Endothelial cell of umbilical vein (primary cell): ENCODE results near the gene FUT3. TPM values are rescaled to one million over a fixed set of nuclear protein-coding genes. Genes with fewer than 3 reads are reported as not detected.

Experiments used
- BruUV-seq: library from RNA; stranded (reverse); fragments of 400-500 nt; replicated peaks from 2 replicates; lab custom pipeline; 2021; lab: Mats Ljungman, UMichigan
- CTCF ChIA-PET: fragments of 300-600, 350-600 bp; sonication (Branson Sonifier 250); formaldehyde crosslinking; loops from one replicate; lab custom pipeline; 2021; ENCODE audit warnings: antibody characterized with exemption, inconsistent platforms; lab: Charles Lee
- POLR2A ChIA-PET: fragments of 300-600, 350-600 bp; sonication (Branson Sonifier 250); formaldehyde crosslinking; loops from one replicate; lab custom pipeline; 2021; ENCODE audit warnings: antibody characterized with exemption, inconsistent platforms; lab: Charles Lee
- DNase-seq: peaks from one replicate; pipeline ENCODE4 v3.0.0-alpha.2; 2011; ENCODE audit warnings: low read depth, low spot score
- FAIRE-seq: peaks from 2 replicates; lab custom pipeline; 2011; peaks lifted over from hg19 to GRCh38; lab: Jason Lieb, UNC
- H2AFZ ChIP-seq: 2 replicates; pipeline ENCODE4 v1.6.0; 2012; ENCODE audit warnings: low read depth, low read length, control low read depth, inconsistent platforms
- H3K27ac ChIP-seq: 2 replicates; pipeline ENCODE4 v1.5.1; 2011; ENCODE audit warnings: low read depth, mild to moderate bottlenecking, control low read depth, low read length, moderate library complexity; ENCODE audit not compliant: insufficient read depth
- H3K27me3 ChIP-seq, 2 experiments: 2 replicates each; pipeline versions ENCODE4 v1.6.0 to v1.6.1; 2011; ENCODE audit warnings: low read length in 2 of 2, mixed read lengths in 1 of 2; ENCODE audit not compliant: control insufficient read depth in 2 of 2, insufficient read depth in 2 of 2
- H3K36me3 ChIP-seq, 2 experiments: 2 replicates in 1 of 2; 3 replicates in 1 of 2; pipeline ENCODE4 v1.5.1; 2011; ENCODE audit warnings: low read length in 2 of 2, mild to moderate bottlenecking in 1 of 2, moderate library complexity in 1 of 2; ENCODE audit not compliant: control insufficient read depth in 2 of 2, insufficient read depth in 2 of 2; ENCODE audit errors: extremely low read depth in 1 of 2
- H3K4me1 ChIP-seq: 3 replicates; pipeline ENCODE4 v1.5.1; 2011; ENCODE audit warnings: mild to moderate bottlenecking, low read length; ENCODE audit not compliant: control insufficient read depth, insufficient read depth; ENCODE audit errors: extremely low read depth
- H3K4me2 ChIP-seq: 2 replicates; pipeline ENCODE4 v1.6.1; 2011; ENCODE audit warnings: low read length, control low read depth, mixed read lengths; ENCODE audit not compliant: insufficient read depth
- H3K4me3 ChIP-seq, 3 experiments: fragments of 200-600 bp in 1 of 3; sonication (generic), shearing (Covaris generic) in 1 of 3; replicated peaks in 1 of 3; 2 replicates each; pipeline ENCODE4 v1.5.1; 2011 to 2016; ENCODE audit warnings: control low read depth in 3 of 3, low read length in 3 of 3, mild to moderate bottlenecking in 2 of 3, inconsistent platforms in 1 of 3, low read depth in 1 of 3, moderate library complexity in 1 of 3; ENCODE audit not compliant: insufficient read depth in 1 of 3
- H3K79me2 ChIP-seq: 2 replicates; pipeline ENCODE4 v1.6.0; 2012; ENCODE audit warnings: low read length, inconsistent platforms; ENCODE audit not compliant: control insufficient read depth, insufficient read depth
- H3K9ac ChIP-seq: replicated peaks from 2 replicates; pipeline ENCODE3; 2011; ENCODE audit warnings: low read length, control low read depth; ENCODE audit not compliant: insufficient read depth; ENCODE audit errors: extremely low read depth
- H3K9me1 ChIP-seq: replicated peaks from 3 replicates; pipeline ENCODE4 v1.6.0; 2011; ENCODE audit warnings: mild to moderate bottlenecking, low read length; ENCODE audit not compliant: control insufficient read depth, insufficient read depth; ENCODE audit errors: extremely low read depth
- H3K9me3 ChIP-seq: replicated peaks from 2 replicates; pipeline ENCODE4 v1.5.1; 2012; ENCODE audit warnings: low read length, inconsistent platforms; ENCODE audit not compliant: control insufficient read depth, insufficient read depth
- H4K20me1 ChIP-seq: replicated peaks from 2 replicates; pipeline ENCODE3; 2011; ENCODE audit warnings: mild to moderate bottlenecking, low read length; ENCODE audit not compliant: control insufficient read depth, insufficient read depth; ENCODE audit errors: extremely low read depth
- EZH2 ChIP-seq: IDR thresholded peaks from 2 replicates; pipeline ENCODE4 v1.6.1; 2012; ENCODE audit warnings: borderline replicate concordance, low read depth, mild to moderate bottlenecking, moderate library complexity, low read length, inconsistent platforms; ENCODE audit not compliant: severe bottlenecking
- FOS ChIP-seq: IDR thresholded peaks from 2 replicates; pipeline ENCODE4 v1.6.1; 2011; ENCODE audit warnings: mild to moderate bottlenecking, low read length, moderate library complexity, borderline replicate concordance; ENCODE audit not compliant: insufficient read depth
- GATA2 ChIP-seq: IDR thresholded peaks from 2 replicates; pipeline ENCODE4 v1.7.0; 2011; ENCODE audit warnings: low read depth, mild to moderate bottlenecking, moderate library complexity, mixed read lengths, low read length; ENCODE audit not compliant: insufficient read length, insufficient read depth
- JUN ChIP-seq: IDR thresholded peaks from 2 replicates; pipeline ENCODE4 v1.6.1; 2011; ENCODE audit warnings: borderline replicate concordance, low read depth; ENCODE audit not compliant: insufficient read length, insufficient read depth
- MYC ChIP-seq: IDR thresholded peaks from one replicate; pipeline ENCODE4 v1.6.1; 2011; ENCODE audit warnings: mild to moderate bottlenecking, low read depth, low read length
- POLR2A ChIP-seq: IDR thresholded peaks from 2 replicates; pipeline ENCODE4 v1.6.1; 2012; ENCODE audit warnings: low read depth, mild to moderate bottlenecking, control low read depth, low read length
- POLR2AphosphoS5 ChIP-seq: IDR thresholded peaks from 2 replicates; pipeline ENCODE4 v1.6.1; 2012; ENCODE audit warnings: low read depth, mild to moderate bottlenecking, control low read depth, low read length, moderate library complexity; ENCODE audit not compliant: insufficient read depth
- dilution Hi-C: fragments of 300-500 bp; cut with MboI; formaldehyde crosslinking; loops from one replicate; pipeline ENCODE4 v1.15.0; 2019; ENCODE audit warnings: low sequenced_read_pairs; ENCODE audit not compliant: extremely low pct_ligation_motif_present
- intact Hi-C: fragments of 100-400 bp; cut with micrococcal nuclease; formaldehyde crosslinking; loops from one replicate; pipeline ENCODE4 v1.10.0; 2022
- polyA plus RNA-seq, 4 experiments: library from polyadenylated mRNA; depleted of rRNA in 3 of 4; stranded (reverse) in 3 of 4; unstranded in 1 of 4; fragments of >200 nt; gene quantifications; 2 replicates each; pipeline versions ENCODE4 v1.2.1 to v1.2.3, GENCODE V29; 2011 to 2012; ENCODE audit warnings: missing spikeins in 1 of 4
- total RNA-seq: library from RNA; stranded (reverse); gene quantifications from 2 replicates; pipeline ENCODE4 v1.2.3, GENCODE V29; 2021
- TF ChIP-seq, protein P1 (sequence below), 2 donors: IDR thresholded peaks; 1 replicate in 1 of 2; 2 replicates in 1 of 2; pipeline ENCODE4 v1.5.1; 2011; ENCODE audit warnings: low read length in 2 of 2, mild to moderate bottlenecking in 2 of 2, moderate library complexity in 2 of 2, control low read depth in 1 of 2, inconsistent platforms in 1 of 2, low read depth in 1 of 2; ENCODE audit not compliant: insufficient read depth in 1 of 2; ENCODE audit errors: extremely low read depth in 1 of 2
- TF ChIP-seq, protein P2 (sequence below): IDR thresholded peaks from 2 replicates; pipeline ENCODE4 v1.6.1; 2011; ENCODE audit not compliant: insufficient read depth, insufficient read length

FUT3 gene
- total and polyA plus RNA-seq, 2 donors (not counting 3 experiments of a cell fraction or from before 2014, with no cell fraction given) = not detected

DNA sequence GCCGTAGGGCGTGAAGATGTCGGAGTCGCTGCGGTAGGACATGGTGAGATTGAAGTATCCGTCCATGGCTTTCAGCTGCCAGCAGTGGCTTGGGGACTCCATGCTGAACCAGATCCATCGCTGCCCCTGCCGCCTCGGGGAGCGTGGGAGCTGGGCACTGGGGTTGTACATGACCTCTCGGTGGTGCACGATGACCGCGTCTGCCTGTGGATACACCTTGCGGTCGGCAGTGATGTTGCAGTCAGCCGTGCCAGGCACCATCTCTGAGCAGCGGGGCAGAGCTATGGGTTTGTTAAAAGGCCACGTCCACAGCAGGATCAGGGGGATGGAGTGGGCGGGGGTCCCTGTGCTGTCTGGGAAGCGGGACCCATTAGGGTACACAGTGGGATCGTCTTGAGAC lies 19.2 kb downstream of the FUT3 start:
- H3K27me3 ChIP-seq = peaks cover 0 to 3% of the 10 kb centered on the region in 2 experiments
- H3K4me2 ChIP-seq = no peak overlapping the region
- peaks cover 7% of the 10 kb centered on the region for H3K4me1 ChIP-seq
- H4K20me1 ChIP-seq = no peaks in the 10 kb centered on the region
- BruUV-seq = no TSS peak
- dilution Hi-C loops = no loop called here
- POLR2A ChIA-PET = interaction anchor here (0.6 kb wide), 1 partner anchor 316 kb away, joined by 8 read pairs; no protein-coding TSS in a partner anchor
- no peaks in the 10 kb centered on the region for H3K36me3 ChIP-seq
- H3K27ac ChIP-seq = no peak overlapping the region
- CTCF ChIA-PET = no interaction called here
- no peaks in the 10 kb centered on the region for H3K9me1 ChIP-seq
- no peak overlapping the region for H3K9ac ChIP-seq
- intact Hi-C loops = no loop called here
- FAIRE-seq (no peak), DNase-seq (no peak)
- no peak for TF ChIP-seq GATA2
- TF ChIP-seq, protein P1, sequence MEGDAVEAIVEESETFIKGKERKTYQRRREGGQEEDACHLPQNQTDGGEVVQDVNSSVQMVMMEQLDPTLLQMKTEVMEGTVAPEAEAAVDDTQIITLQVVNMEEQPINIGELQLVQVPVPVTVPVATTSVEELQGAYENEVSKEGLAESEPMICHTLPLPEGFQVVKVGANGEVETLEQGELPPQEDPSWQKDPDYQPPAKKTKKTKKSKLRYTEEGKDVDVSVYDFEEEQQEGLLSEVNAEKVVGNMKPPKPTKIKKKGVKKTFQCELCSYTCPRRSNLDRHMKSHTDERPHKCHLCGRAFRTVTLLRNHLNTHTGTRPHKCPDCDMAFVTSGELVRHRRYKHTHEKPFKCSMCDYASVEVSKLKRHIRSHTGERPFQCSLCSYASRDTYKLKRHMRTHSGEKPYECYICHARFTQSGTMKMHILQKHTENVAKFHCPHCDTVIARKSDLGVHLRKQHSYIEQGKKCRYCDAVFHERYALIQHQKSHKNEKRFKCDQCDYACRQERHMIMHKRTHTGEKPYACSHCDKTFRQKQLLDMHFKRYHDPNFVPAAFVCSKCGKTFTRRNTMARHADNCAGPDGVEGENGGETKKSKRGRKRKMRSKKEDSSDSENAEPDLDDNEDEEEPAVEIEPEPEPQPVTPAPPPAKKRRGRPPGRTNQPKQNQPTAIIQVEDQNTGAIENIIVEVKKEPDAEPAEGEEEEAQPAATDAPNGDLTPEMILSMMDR (IDR thresholded peaks at IDR 0.05; ENCODE audit: extremely low read depth in 1 of 2, insufficient read depth in 1 of 2, low read depth in 1 of 2, low read length in 2 of 2) = no peak
- TF ChIP-seq, protein P2, sequence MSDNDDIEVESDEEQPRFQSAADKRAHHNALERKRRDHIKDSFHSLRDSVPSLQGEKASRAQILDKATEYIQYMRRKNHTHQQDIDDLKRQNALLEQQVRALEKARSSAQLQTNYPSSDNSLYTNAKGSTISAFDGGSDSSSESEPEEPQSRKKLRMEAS = no peak
- no peak for TF ChIP-seq POLR2AphosphoS5
- no peak for TF ChIP-seq EZH2
- no peak for TF ChIP-seq MYC
- TF ChIP-seq FOS = no peak
- no peak for TF ChIP-seq POLR2A
- no peak for TF ChIP-seq JUN
- no peaks in the 10 kb centered on the region for H3K79me2 ChIP-seq
- no peaks in the 10 kb centered on the region for H3K9me3 ChIP-seq
- H3K4me3 ChIP-seq = no peak overlapping the region
- H2AFZ ChIP-seq = no peak overlapping the region
